GM18508 (cell line): ENCODE measurements around the gene PIK3CA.
A peak's percentile ranks its signal among the peaks of the same experiment; 100 is the strongest.
"Not testable (repeated sequence)": the region's sequence is repeated elsewhere in the genome, so short reads cannot be mapped to it uniquely, and the experiment has no call there.

Source experiments
- ATAC-seq: cut with Tn5 transposase; IDR thresholded peaks from one replicate; pipeline ENCODE4 v1.9.1; 2021; ENCODE audit warnings: moderate number of reproducible peaks; ENCODE audit not compliant: insufficient read depth, unreplicated experiment

PIK3CA gene

GRCh38 chr3:179192542-179192941 is 44.4 kb downstream of the PIK3CA start:
- no peak for ATAC-seq

GRCh38 chr3:179194931-179195330 is 46.8 kb downstream of the PIK3CA start:
- no peak for ATAC-seq

GRCh38 chr3:179196098-179196497 is 47.9 kb downstream of the PIK3CA start:
- ATAC-seq, result peak; percentile 84

DNA sequence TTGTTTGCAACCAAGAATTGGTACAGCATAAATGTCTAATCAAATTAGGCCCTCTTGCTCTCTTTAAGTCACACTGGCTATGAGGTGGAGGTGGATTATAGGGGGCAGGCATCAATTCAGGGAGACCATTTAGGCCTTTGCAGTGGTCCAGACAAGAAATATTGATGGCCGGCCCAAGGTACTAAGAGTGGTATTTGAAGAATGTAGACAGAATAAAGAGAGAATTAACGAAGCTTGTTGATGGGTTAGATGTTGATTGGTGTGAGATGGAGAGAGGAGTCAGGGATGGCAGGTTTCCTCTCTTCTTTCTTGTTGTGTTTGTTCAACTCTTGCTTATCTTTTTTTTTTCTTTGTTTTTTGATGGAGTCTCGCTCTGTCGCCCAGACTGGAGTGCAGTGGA is 48.5 kb downstream of the PIK3CA start:
- no peak for ATAC-seq

DNA sequence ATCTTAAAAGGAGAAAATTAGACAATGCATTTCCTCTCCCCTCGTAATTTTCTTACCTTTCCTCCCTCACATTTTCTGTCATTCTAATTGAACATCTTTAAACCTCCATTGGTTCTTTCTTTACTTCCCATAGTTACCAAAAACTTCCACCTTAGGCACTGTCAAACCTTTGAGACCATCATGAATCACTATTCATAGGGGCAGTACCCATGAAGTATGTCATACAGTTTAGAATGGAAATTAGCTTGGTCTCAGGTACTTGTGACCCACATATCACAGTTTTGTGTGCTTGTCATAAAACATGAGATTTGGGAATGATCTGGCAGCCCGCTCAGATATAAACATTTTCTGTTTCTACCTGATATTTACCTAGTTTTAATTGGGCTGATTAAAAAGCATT is 52.6 kb downstream of the PIK3CA start:
- no peak for ATAC-seq

- ATAC-seq, result not testable (repeated sequence)
Observed at GRCh38 chr3:179215550-179215949, 67.4 kb downstream of the PIK3CA start.

GRCh38 chr3:179218213-179218612 is 70.1 kb downstream of the PIK3CA start:
- ATAC-seq, result not testable (repeated sequence)

DNA sequence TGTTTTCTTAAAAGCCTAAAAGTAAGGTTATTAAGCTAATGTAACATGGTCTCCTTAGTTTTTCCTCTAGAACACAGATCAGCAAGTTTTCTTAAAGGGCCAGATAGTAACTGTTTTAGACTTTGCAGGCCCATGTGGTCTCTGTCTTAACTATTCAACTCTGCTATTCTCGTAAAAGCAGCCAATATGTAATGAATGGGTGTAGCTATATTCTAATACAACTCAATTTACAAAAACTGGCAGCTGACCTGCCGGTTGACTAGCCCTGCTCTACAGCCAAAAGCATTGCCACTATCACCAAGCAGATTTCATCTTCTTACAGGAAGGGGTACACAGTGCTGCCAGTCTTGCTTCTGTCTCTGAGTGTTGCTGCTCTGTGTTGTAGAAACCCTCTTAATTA is 75.4 kb downstream of the PIK3CA start:
- ATAC-seq, result no peak

GRCh38 chr3:179224584-179224983 is 76.4 kb downstream of the PIK3CA start:
- no peak for ATAC-seq

DNA sequence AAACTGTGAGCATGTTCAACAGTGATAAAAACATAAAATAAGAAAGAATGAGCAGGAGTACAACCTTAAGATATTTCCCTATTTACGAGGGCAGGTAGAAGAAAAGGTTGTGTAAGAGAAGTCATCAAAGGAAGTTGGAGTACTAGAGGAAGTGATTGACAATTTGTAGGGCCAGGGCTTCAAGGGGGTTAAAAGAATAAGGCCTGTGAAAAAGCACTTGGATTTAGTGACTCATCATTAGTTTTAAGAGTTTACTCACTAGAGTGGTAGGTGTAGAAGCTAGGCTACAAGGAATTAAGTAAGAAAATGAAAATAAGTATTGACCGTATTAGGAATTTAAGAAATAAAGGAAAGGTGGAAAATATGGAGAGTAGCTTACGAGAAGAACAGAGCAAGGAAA is 79.2 kb downstream of the PIK3CA start:
- no peak for ATAC-seq

DNA sequence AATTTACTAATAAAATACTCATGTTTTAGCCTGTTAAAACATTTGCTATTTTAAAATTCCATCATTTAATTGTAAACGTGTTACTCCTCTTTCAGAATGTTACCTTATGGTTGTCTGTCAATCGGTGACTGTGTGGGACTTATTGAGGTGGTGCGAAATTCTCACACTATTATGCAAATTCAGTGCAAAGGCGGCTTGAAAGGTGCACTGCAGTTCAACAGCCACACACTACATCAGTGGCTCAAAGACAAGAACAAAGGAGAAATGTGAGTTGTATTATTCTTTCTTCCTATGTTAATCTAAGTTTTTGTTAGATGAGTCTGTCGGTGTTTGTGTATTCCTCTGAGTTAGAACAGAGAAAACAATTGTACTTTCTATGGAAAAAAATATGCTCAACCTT is 81.0 kb downstream of the PIK3CA start:
- no peak for ATAC-seq

- ATAC-seq, result no peak
Observed at GRCh38 chr3:179233043-179233442, 84.9 kb downstream of the PIK3CA start.

GRCh38 chr3:179234199-179234598 is 86.0 kb downstream of the PIK3CA start:
- no peak for ATAC-seq

- ATAC-seq, result peak; percentile 68
Observed at GRCh38 chr3:179236669-179237301, 88.6 kb downstream of the PIK3CA start.

DNA sequence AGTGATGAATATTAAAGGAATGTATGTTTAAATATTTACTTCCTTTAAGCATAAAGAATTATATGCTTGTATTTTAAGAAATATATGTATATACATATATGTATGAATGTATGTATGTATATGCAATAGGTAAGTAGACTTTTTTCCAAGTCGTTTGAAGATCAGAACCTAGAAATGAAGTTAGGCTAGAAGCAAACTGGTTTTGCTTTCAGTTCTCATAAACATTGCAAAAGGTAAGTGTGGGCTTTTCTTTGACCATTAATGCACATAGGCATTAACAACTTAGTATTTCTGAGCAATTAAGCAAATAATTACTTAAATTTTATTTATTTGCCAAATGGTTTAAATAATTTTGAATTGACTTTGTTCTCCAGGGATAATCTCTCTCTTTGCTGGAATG is 92.1 kb downstream of the PIK3CA start:
- ATAC-seq, result not testable (repeated sequence)

DNA sequence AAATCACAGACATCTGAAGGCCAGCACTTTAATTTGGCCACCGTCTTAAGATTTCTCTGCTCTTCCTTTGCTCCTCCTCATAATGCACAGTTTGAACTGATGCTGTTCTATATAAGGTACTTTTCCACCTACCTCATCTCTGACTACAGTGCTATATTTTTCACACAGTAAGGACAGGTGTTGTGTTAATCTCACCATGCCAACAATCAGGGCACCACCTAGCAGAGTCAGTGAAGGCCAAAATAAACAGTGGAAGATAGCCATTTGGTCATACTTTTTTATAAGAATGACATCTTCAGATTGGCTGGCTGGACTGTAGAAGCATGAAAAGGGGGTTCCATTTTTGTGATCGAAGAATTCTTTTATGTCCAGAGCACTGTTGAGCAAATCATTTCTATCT is 94.7 kb downstream of the PIK3CA start:
- not testable (repeated sequence) for ATAC-seq

GRCh38 chr3:179244878-179245277 is 96.7 kb downstream of the PIK3CA start:
- ATAC-seq, result no peak

DNA sequence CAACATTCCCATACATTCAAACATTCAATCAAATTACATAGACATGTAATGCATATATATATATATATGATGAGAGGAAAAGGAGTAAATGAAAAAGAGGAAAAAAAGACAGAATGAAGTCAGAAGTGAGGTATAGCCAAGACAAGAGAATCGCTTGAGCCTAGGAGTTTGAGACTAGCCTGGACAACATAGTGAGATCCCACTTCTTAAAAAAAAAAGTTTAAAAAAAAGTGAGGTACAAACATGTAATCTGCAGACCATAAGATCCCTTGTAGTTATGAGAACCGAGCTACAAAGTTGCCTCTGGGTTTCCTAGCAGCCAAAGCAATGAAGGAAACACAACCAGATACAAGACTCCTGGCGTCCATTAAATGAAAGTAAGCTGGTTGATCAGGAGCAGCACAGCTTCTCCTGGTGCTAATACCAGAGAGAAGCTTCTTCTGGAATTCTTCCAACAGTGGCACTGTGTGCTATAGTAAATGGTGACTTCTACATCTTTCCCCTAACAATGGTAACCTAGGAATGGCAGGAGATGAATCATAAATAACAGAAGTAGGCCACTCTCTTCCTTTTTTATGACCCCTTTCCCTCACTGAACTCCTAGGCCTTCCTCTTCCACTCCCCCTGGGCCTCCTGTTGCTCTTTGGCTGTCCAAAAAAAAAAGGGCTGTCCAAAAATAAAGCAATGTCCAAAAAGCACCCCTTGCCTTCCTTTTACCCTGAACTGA is 99.3 kb downstream of the PIK3CA start:
- ATAC-seq, result no peak

DNA sequence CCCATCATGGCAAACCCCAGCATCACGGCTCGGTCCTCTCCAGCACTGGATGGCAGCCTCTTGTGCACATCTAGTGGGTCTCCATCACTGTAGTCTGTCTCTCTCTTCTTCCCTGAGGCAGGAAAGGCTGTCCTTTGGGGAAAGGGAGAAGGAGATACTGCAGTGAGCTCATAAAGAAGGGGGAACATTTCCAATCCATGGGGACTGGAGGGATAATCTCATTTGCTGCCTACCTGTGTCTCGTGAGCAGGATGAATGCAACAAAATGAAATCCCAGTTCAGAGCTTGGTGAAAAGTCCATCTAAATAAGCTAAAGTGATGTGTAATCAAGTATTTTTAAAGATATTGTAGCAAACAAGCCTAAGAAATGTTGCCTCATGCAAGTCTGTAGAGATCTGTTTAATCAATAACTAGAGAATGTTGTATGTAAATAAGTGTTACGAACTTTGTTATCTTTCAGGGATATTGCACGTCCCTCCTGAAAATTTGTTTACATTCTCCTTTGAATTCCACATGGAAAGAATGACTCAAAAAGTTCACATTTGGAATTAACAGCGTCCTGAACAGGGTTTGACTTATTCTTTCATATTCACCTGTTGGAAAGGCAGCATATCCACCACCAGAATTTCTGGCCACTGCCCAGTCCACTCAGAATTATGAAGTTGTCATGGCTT is 102.8 kb downstream of the PIK3CA start, which contains the start of gene KCNMB3:
TSS of gene KCNMB3 (minus strand) at position 312 of the 674 bp plus-strand sequence. CDS start at position 188, 124 bp downstream.
- no peak for ATAC-seq

- no peak for ATAC-seq
Observed at GRCh38 chr3:179256813-179257212, 108.7 kb downstream of the PIK3CA start.

GRCh38 chr3:179257742-179258141 is 109.6 kb downstream of the PIK3CA start:
- ATAC-seq, result not testable (repeated sequence)
